ENCODE results near the gene ASCC3. TPM values are rescaled to one million over a fixed set of nuclear protein-coding genes. Genes with fewer than 3 reads are reported as not detected.

Gene ASCC3
- total and polyA plus RNA-seq, 7 donors, result 6.0 to 27.1 (median 22.4) TPM

DNA sequence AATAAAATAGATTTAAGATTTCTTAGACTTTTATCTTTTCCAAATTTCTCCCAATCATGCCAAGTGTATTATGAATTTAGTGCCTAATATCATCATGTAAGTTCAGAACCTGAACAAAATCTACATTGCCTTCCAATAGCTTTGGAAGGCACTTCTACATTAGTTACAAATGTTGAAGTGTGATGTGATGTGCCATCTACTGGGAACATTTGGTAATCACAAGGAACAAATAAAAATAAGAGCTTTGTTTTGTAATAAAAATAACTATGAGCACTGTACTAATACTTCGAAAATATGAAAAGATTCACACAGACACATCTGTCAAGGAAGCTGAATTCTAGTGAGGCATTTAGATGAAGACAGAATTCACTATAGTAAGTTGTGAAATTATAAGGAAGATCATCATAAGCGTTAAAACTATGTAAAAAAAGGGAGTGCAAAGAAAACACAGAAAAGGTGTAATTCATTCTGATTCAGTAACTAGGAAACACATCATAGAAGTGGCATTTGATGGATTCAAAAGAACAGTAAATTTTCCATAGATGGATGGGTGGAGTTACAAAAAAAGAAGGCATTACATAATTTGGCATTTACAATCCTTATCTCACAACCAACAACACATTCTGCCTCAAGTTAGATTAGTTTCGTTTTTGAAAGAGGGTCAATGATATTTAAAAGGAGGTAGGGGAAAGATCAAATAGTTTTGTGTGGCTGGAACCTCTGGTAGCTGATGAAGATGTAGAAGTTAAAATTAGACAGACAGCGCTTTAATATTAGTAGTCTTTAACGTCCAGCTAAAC lies 161.0 kb downstream of the ASCC3 start:
- intact Hi-C loops (cut with DNase I), result no loop called here
- H3K4me1 ChIP-seq, result no peaks in the 10 kb centered on the region
- H3K27me3 ChIP-seq, result no peaks in the 10 kb centered on the region
- WGBS, 2 donors, result 56 to 76% methylated on average over 5 of the region's 5 CpGs
- no peak for DNase-seq
- no peaks in the 10 kb centered on the region for H3K9me3 ChIP-seq
- peaks cover 0 to 8% (median 0%) of the 10 kb centered on the region in 4 donors for H3K36me3 ChIP-seq
- no peak overlapping the region for H3K27ac ChIP-seq
- no peak overlapping the region for H3K4me3 ChIP-seq
- no peak for TF ChIP-seq POLR2AphosphoS5 (IDR thresholded peaks at IDR 0.05)
- TF ChIP-seq EP300 (IDR thresholded peaks at IDR 0.05), result no peak
- TF ChIP-seq CTCF (IDR thresholded peaks at IDR 0.05), result peak in 1 of 4 experiments; percentile 34
- no peak for TF ChIP-seq POLR2A (IDR thresholded peaks at IDR 0.05)

GRCh38 chr6:100712997-100713396 lies 168.1 kb downstream of the ASCC3 start:
- no peak for TF ChIP-seq EP300 (IDR thresholded peaks at IDR 0.05)
- no peak for TF ChIP-seq POLR2A (IDR thresholded peaks at IDR 0.05)
- no peak for TF ChIP-seq POLR2AphosphoS5 (IDR thresholded peaks at IDR 0.05)
- Histone ChIP-seq H3K4me3 (no peak overlapping the region), H3K27ac (no peak overlapping the region), H3K27me3 (no peaks in the 10 kb centered on the region), H3K36me3 (peaks cover 0 to 19% (median 0%) of the 10 kb centered on the region in 4 donors), H3K4me1 (no peaks in the 10 kb centered on the region), H3K9me3 (no peaks in the 10 kb centered on the region)
- 96 to 97% methylated on average over 6 of the region's 6 CpGs for WGBS, 2 donors
- no peak for DNase-seq
- intact Hi-C loops (cut with DNase I), result no loop called here

GRCh38 chr6:100706491-100706890 lies 174.6 kb downstream of the ASCC3 start:
- Histone ChIP-seq H3K4me1 (no peaks in the 10 kb centered on the region), H3K27ac (no peak overlapping the region), H3K27me3 (no peaks in the 10 kb centered on the region), H3K9me3 (no peaks in the 10 kb centered on the region), H3K36me3 (no peaks in the 10 kb centered on the region), H3K4me3 (no peak overlapping the region)
- DNase-seq, result no peak
- WGBS, 2 donors, result 92 to 93% methylated on average over 2 of the region's 2 CpGs
- intact Hi-C loops (cut with DNase I), result no loop called here
- TF ChIP-seq POLR2A (IDR thresholded peaks at IDR 0.05) (no peak), EP300 (IDR thresholded peaks at IDR 0.05) (no peak), CTCF (IDR thresholded peaks at IDR 0.05) (no peak), POLR2AphosphoS5 (IDR thresholded peaks at IDR 0.05) (no peak)

DNA sequence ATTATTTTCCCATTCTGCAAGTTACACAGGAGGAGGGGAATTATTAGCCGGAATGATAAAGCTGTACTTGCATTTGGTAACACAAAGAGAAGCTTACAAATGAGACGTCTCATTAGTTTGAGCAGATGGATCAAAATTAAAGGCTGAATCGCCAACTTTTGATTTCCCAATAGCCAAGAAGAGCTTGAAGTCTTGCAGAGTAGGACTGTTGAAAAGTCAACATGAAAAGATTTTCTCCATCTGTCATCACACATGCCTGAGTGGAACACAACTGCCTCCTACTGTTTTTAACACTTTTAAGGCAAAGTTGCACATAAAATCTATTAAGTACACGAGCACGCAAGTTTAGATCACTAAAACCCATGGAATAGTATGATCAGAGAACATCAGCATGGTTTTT lies 176.2 kb downstream of the ASCC3 start:
- H3K4me3 ChIP-seq, result no peak overlapping the region
- no peak for DNase-seq
- no peaks in the 10 kb centered on the region for H3K4me1 ChIP-seq
- no peaks in the 10 kb centered on the region for H3K9me3 ChIP-seq
- no peak for TF ChIP-seq POLR2AphosphoS5 (IDR thresholded peaks at IDR 0.05)
- TF ChIP-seq CTCF (IDR thresholded peaks at IDR 0.05), result no peak
- TF ChIP-seq EP300 (IDR thresholded peaks at IDR 0.05), result no peak
- TF ChIP-seq POLR2A (IDR thresholded peaks at IDR 0.05), result no peak
- H3K27me3 ChIP-seq, result no peaks in the 10 kb centered on the region
- H3K36me3 ChIP-seq, result no peaks in the 10 kb centered on the region
- intact Hi-C loops (cut with DNase I), result no loop called here
- no peak overlapping the region for H3K27ac ChIP-seq
- 96 to 97% methylated on average over 5 of the region's 5 CpGs for WGBS, 2 donors

GRCh38 chr6:100701728-100702127 lies 179.4 kb downstream of the ASCC3 start:
- no peak overlapping the region for H3K4me3 ChIP-seq
- no peaks in the 10 kb centered on the region for H3K4me1 ChIP-seq
- 90 to 97% methylated on average over 2 of the region's 2 CpGs for WGBS, 2 donors
- H3K36me3 ChIP-seq, result no peaks in the 10 kb centered on the region
- no peak overlapping the region for H3K27ac ChIP-seq
- no peak for DNase-seq
- H3K27me3 ChIP-seq, result no peaks in the 10 kb centered on the region
- H3K9me3 ChIP-seq, result no peaks in the 10 kb centered on the region
- intact Hi-C loops (cut with DNase I), result no loop called here
- TF ChIP-seq EP300 (IDR thresholded peaks at IDR 0.05) (no peak), POLR2A (IDR thresholded peaks at IDR 0.05) (no peak), CTCF (IDR thresholded peaks at IDR 0.05) (no peak)
